ENCODE data around the gene CGN. TPM values are rescaled to one million over a fixed set of nuclear protein-coding genes. Genes with fewer than 3 reads are reported as not detected.
A peak's percentile ranks its signal among the peaks of the same experiment; 100 is the strongest.
"Not testable (repeated sequence)": the region's sequence is repeated elsewhere in the genome, so short reads cannot be mapped to it uniquely, and the experiment has no call there.

CGN gene
- total RNA-seq, 6 donors from 2014 or later: 51.6 to 223 (median 99.2) TPM

DNA sequence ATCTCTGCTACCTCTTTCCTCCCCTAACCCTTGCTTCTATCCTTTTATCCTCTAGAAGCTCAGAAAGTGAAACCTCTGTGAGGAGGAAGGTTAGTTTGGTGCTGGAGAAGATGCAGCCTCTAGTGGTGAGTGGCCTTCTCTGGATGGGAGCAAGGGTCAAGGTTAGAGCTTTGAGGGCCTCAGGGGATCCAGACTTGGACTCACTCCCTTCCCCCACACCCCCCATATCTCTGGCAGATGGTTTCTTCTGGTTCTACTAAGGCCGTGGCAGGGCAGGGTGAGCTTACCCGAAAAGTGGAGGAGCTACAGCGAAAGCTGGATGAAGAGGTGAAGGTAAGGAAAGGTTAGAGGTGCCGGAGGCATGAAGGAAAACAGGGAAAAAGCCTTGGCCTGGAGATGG, 9.2 kb downstream of the CGN start:
- 88 to 98% methylated on average over 4 of the region's 4 CpGs for WGBS, 2 donors
- Histone ChIP-seq H3K4me1 (peaks cover 0 to 14% (median 3%) of the 10 kb centered on the region in 4 donors), H3K9me3 (no peaks in the 10 kb centered on the region), H3K4me3 (no peak overlapping the region), H3K27ac (peak overlapping the region; percentile 40 to 50 (median 48)), H3K36me3 (peaks cover 0 to 14% (median 6%) of the 10 kb centered on the region in 4 donors), H3K27me3 (no peaks in the 10 kb centered on the region)
- DNase-seq (no peak), ATAC-seq (ENCODE audit: low FRiP score in 2 of 2) (no peak)
- TF ChIP-seq EP300 (IDR thresholded peaks at IDR 0.05) (no peak), POLR2A (IDR thresholded peaks at IDR 0.05) (no peak), CTCF (IDR thresholded peaks at IDR 0.05) (no peak), POLR2AphosphoS5 (IDR thresholded peaks at IDR 0.05) (no peak)

DNA sequence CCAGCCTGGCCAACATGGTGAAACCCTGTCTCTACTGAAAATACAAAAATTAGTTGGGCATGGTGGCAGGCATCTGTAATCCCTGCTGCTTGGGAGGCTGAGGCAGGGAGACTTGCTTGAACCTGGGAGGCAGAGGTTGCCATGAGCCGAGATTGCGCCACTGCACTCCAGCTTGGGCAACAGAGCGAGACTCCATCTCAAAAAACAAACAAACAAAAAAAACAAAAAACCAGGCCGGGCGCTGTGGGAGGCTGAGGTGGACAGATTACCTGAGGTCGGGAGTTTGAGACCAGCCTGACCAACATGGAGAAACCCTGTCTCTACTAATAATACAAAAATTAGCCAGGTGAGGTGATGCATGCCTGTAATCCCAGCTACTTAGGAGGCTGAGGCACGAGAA, 11.2 kb downstream of the CGN start:
- DNase-seq; H3K9me3 ChIP-seq; ATAC-seq (ENCODE audit: low FRiP score in 2 of 2); H3K4me1 ChIP-seq; H3K27ac ChIP-seq; H3K27me3 ChIP-seq; H3K4me3 ChIP-seq: not testable (repeated sequence)
- H3K36me3 ChIP-seq: peaks cover 0 to 19% (median 6%) of the 10 kb centered on the region in 4 donors
- WGBS, 2 donors: 78 to 89% methylated on average over 7 of the region's 7 CpGs

- 77 to 79% methylated on average over 5 of the region's 5 CpGs for WGBS, 2 donors
- DNase-seq: no peak
- no peak overlapping the region for H3K27ac ChIP-seq
- H3K27me3 ChIP-seq: no peaks in the 10 kb centered on the region
- peaks cover 0 to 5% (median 2%) of the 10 kb centered on the region in 4 donors for H3K4me1 ChIP-seq
- no peaks in the 10 kb centered on the region for H3K9me3 ChIP-seq
- ATAC-seq (ENCODE audit: low FRiP score in 2 of 2): no peak
- TF ChIP-seq CTCF (IDR thresholded peaks at IDR 0.05) (no peak), POLR2A (IDR thresholded peaks at IDR 0.05) (no peak), POLR2AphosphoS5 (IDR thresholded peaks at IDR 0.05) (no peak), EP300 (IDR thresholded peaks at IDR 0.05) (no peak)
- H3K36me3 ChIP-seq: peaks cover 0 to 19% (median 6%) of the 10 kb centered on the region in 4 donors
- H3K4me3 ChIP-seq: no peak overlapping the region
Measured at GRCh38 chr1:151523326-151523725, 12.1 kb downstream of the CGN start.

GRCh38 chr1:151524736-151525135, 13.5 kb downstream of the CGN start:
- Histone ChIP-seq H3K36me3 (peaks cover 0 to 15% (median 5%) of the 10 kb centered on the region in 4 donors), H3K27ac (no peak overlapping the region), H3K9me3 (no peaks in the 10 kb centered on the region), H3K4me3 (no peak overlapping the region), H3K27me3 (no peaks in the 10 kb centered on the region), H3K4me1 (peaks cover 0 to 5% (median 2%) of the 10 kb centered on the region in 4 donors)
- no peak for DNase-seq
- ATAC-seq (ENCODE audit: low FRiP score in 2 of 2): no peak
- WGBS, 2 donors: 90 to 94% methylated on average over 7 of the region's 7 CpGs
- no peak for TF ChIP-seq POLR2AphosphoS5 (IDR thresholded peaks at IDR 0.05)
- no peak for TF ChIP-seq EP300 (IDR thresholded peaks at IDR 0.05)
- no peak for TF ChIP-seq CTCF (IDR thresholded peaks at IDR 0.05)
- no peak for TF ChIP-seq POLR2A (IDR thresholded peaks at IDR 0.05)

GRCh38 chr1:151526735-151527525, 15.7 kb downstream of the CGN start:
- DNase-seq (no peak), ATAC-seq (ENCODE audit: low FRiP score in 2 of 2) (no peak)
- no peaks in the 10 kb centered on the region for H3K27me3 ChIP-seq
- no peak overlapping the region for H3K4me3 ChIP-seq
- no peaks in the 10 kb centered on the region for H3K9me3 ChIP-seq
- no peak overlapping the region for H3K27ac ChIP-seq
- peaks cover 0 to 25% (median 12%) of the 10 kb centered on the region in 4 donors for H3K36me3 ChIP-seq
- no peaks in the 10 kb centered on the region for H3K4me1 ChIP-seq
- TF ChIP-seq EP300 (IDR thresholded peaks at IDR 0.05): no peak
- TF ChIP-seq CTCF (IDR thresholded peaks at IDR 0.05): no peak
- TF ChIP-seq POLR2AphosphoS5 (IDR thresholded peaks at IDR 0.05): no peak
- TF ChIP-seq POLR2A (IDR thresholded peaks at IDR 0.05): no peak
- 86 to 87% methylated on average over 7 of the region's 7 CpGs for WGBS, 2 donors
